Adrenal gland (tissue), 5 donors: ENCODE measurements around the gene LBHD1.

ENCODE experiments used
- POLR2A ChIP-seq, 2 donors: fragments of 450-650 bp; IDR thresholded peaks; one replicate each; pipeline ENCODE4 v1.6.1; 2017; ENCODE audit warnings: antibody characterized with exemption in 2 of 2, mild to moderate bottlenecking in 2 of 2, moderate library complexity in 1 of 2
- TF ChIP-seq, protein P1 (sequence below), 6 experiments: fragments of 450-650 bp in 4 of 6; fragments of 200-600 bp in 2 of 6; sonication (generic) in 1 of 6; IDR thresholded peaks; 1 replicate in 5 of 6; 2 replicates in 1 of 6; pipeline versions ENCODE4 v1.5.1 to v1.8.0; 2016 to 2021; ENCODE audit warnings: antibody characterized with exemption in 6 of 6, mild to moderate bottlenecking in 2 of 6, moderate library complexity in 1 of 6
- donor health status: DM: no; HTN: no; CAD: no.

DNA sequence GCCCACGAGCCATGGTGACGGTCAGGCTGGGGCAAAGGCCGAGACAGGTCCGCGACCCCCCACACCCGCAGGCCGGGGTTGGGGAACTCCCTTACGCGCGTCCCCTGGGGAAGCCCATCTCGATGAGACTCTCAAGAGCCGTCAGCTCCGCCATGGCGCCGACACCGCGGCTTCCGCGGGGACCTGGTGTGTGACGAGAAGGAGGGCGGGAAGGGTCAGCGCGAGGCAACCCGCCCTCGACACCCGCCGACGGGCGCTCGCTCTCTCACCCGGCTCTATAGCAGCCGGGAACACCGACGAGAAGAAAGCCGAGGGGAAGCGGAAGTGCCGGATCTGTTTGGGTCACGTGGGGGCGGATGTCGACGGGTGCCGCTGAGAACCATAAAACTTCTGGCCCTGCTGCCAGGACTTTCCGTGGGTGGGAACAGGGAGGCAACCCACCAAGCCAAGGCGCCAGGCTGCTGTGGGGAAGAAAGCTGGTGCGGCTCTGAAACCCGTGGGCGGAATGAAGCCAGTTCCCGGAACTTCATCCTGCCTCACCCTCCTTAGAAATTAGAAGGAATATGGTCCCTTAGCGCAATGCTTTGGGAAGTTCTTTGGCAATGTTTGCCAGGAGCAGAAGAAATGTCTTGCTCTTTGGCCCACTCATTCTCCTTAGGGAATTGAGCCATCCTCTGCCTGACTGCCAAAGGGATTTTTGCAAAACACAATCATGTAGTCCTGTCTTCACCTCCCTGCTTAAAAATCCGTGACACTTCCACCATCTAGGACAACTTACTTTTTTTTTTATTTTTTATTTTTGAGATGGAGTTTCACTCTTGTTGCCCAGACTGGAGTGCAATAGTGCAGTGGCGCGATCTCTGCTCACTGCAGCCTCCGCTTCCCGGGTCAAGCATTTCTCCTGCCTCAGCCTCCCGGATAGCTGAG is 7.0 kb upstream of the LBHD1 start, which contains the start of gene UBXN1:
- TF ChIP-seq, protein P1, sequence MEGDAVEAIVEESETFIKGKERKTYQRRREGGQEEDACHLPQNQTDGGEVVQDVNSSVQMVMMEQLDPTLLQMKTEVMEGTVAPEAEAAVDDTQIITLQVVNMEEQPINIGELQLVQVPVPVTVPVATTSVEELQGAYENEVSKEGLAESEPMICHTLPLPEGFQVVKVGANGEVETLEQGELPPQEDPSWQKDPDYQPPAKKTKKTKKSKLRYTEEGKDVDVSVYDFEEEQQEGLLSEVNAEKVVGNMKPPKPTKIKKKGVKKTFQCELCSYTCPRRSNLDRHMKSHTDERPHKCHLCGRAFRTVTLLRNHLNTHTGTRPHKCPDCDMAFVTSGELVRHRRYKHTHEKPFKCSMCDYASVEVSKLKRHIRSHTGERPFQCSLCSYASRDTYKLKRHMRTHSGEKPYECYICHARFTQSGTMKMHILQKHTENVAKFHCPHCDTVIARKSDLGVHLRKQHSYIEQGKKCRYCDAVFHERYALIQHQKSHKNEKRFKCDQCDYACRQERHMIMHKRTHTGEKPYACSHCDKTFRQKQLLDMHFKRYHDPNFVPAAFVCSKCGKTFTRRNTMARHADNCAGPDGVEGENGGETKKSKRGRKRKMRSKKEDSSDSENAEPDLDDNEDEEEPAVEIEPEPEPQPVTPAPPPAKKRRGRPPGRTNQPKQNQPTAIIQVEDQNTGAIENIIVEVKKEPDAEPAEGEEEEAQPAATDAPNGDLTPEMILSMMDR (IDR thresholded peaks at IDR 0.05), result no peak
- peak in 1 of 2 donors; percentile 71 for TF ChIP-seq POLR2A (IDR thresholded peaks at IDR 0.05)
